ENCODE measurements around the gene EIF3C. TPM values are rescaled to one million over a fixed set of nuclear protein-coding genes. Genes with fewer than 3 reads are reported as not detected.
"Not testable (repeated sequence)": the region's sequence is repeated elsewhere in the genome, so short reads cannot be mapped to it uniquely, and the experiment has no call there.

EIF3C gene
- total RNA-seq, 1 experiment from 2014 or later, result 369 TPM

DNA sequence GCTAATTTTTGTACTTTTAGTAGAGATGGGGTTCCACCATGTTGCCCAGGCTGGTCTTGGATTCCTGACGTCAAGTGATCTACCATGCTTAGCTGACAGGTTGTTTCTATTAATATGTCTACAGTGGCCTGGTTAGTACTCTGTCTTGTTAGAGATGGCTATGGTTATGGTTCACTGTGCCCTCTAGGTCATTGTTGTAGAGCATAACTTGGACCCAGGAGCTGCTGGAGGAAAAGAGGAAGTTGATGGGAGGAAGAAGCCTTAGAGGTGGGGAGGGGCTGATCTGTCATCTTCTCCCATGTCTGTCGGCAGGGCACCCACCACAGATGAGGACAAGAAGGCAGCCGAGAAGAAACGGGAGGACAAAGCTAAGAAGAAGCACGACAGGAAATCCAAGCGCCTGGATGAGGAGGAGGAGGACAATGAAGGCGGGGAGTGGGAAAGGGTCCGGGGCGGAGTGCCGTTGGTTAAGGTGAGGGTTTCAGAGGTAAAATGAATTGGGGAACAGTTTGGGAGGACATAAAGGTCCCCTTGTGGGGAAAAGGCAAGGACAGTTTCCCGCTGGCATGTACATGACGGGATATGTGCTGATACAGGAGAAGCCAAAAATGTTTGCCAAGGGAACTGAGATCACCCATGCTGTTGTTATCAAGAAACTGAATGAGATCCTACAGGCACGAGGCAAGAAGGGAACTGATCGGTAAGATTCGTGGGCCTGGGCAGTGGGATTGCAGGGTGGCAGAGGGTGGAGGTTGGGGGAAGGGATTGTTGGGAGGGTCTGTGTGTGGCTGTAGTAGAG, 11.8 kb downstream of the EIF3C start:
- H3K27ac ChIP-seq (ENCODE audit: low read length); H2AFZ ChIP-seq (ENCODE audit: low read length); CTCF ChIA-PET; DNase-seq; H4K20me1 ChIP-seq (ENCODE audit: low read length); H3K4me3 ChIP-seq (ENCODE audit: low read length); H3F3A ChIP-seq (ENCODE audit: low read length, unreplicated experiment); H3K36me3 ChIP-seq (ENCODE audit: low read depth, low read length); intact Hi-C loops (cut with micrococcal nuclease); H3K27me3 ChIP-seq (ENCODE audit: low read length); H3K79me2 ChIP-seq (ENCODE audit: low read length); POLR2A ChIA-PET (ENCODE audit: unreplicated experiment); H3K9me3 ChIP-seq (ENCODE audit: low read length); H3K4me2 ChIP-seq (ENCODE audit: low read length); H3K4me1 ChIP-seq (ENCODE audit: insufficient read depth, low read length); H3K9me2 ChIP-seq (replicated peaks; ENCODE audit: low read length); H3K9ac ChIP-seq (ENCODE audit: low read length); ATAC-seq: not testable (repeated sequence)
- BruUV-seq (replicated peaks), result TSS peak; percentile 26

DNA sequence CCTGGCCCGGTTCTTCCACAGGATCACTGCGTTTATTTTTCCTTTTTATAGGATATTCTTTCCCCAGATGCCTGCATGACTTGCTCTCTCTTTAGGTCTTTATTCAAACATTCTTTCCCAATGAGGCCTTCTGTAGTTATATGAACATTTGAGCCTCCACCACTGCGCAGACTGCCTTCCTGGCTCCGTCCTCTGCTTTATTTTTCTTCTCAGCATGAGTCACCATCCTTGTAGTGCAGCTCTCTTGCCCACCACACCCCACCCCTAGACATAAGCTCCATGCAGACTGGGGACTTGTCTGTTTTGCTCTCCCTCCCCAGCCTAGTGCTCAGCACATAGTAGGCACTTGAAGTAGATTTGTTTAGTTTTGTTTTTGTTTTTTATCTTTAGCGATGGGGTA, 20.0 kb downstream of the EIF3C start:
- H3K9me3 ChIP-seq (ENCODE audit: low read length); H3K9me2 ChIP-seq (replicated peaks; ENCODE audit: low read length); DNase-seq; H3K36me3 ChIP-seq (ENCODE audit: low read depth, low read length); H3K4me3 ChIP-seq (ENCODE audit: low read length); H3K27ac ChIP-seq (ENCODE audit: low read length); H3K27me3 ChIP-seq (ENCODE audit: low read length); H3F3A ChIP-seq (ENCODE audit: low read length, unreplicated experiment); H3K4me1 ChIP-seq (ENCODE audit: insufficient read depth, low read length); H2AFZ ChIP-seq (ENCODE audit: low read length); H3K79me2 ChIP-seq (ENCODE audit: low read length); intact Hi-C loops (cut with micrococcal nuclease); CTCF ChIA-PET; H4K20me1 ChIP-seq (ENCODE audit: low read length); H3K9ac ChIP-seq (ENCODE audit: low read length); H3K4me2 ChIP-seq (ENCODE audit: low read length); POLR2A ChIA-PET (ENCODE audit: unreplicated experiment); BruUV-seq (replicated peaks): not testable (repeated sequence)
- ATAC-seq, result peak; percentile 77

DNA sequence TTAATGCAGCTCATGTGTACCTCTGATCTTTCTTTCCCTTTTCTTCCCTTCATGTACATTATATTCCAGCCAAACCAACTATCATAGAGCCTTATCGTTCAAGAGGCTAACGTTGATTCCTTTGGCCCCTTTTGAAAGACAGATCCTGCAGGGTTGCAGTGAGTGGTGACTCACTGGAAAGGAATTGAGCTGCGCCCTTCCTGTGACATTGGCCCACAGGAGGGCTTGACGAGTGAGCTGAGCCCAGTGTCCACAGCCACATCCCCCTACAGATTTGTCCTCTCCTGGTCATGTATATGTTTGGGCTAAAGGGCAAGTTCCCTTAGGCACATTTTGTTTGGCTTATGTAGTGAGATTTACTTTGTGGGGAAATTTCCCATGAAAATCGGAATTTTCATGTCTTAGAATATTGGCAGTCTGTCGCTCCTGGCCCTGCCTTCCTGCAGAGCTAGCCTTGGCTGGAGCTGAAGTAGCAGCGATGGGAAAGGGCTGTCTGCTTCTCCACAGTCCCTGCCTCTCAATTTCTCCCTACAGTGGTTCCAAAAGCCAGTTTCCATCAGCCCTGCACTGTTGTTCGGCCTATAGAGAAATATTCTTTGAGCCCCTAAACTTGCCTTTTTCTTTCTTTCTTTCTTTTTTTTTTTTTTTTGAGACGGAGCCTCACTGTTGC, 21.3 kb downstream of the EIF3C start:
- intact Hi-C loops (cut with micrococcal nuclease); H3F3A ChIP-seq (ENCODE audit: low read length, unreplicated experiment); H4K20me1 ChIP-seq (ENCODE audit: low read length); H3K9me2 ChIP-seq (replicated peaks; ENCODE audit: low read length); CTCF ChIA-PET; H3K4me1 ChIP-seq (ENCODE audit: insufficient read depth, low read length); H3K27ac ChIP-seq (ENCODE audit: low read length); H3K79me2 ChIP-seq (ENCODE audit: low read length); H3K27me3 ChIP-seq (ENCODE audit: low read length); H3K9ac ChIP-seq (ENCODE audit: low read length); H2AFZ ChIP-seq (ENCODE audit: low read length); H3K9me3 ChIP-seq (ENCODE audit: low read length); H3K36me3 ChIP-seq (ENCODE audit: low read depth, low read length); H3K4me2 ChIP-seq (ENCODE audit: low read length); POLR2A ChIA-PET (ENCODE audit: unreplicated experiment); BruUV-seq (replicated peaks); DNase-seq; H3K4me3 ChIP-seq (ENCODE audit: low read length): not testable (repeated sequence)
- ATAC-seq, result peak; percentile 91

DNA sequence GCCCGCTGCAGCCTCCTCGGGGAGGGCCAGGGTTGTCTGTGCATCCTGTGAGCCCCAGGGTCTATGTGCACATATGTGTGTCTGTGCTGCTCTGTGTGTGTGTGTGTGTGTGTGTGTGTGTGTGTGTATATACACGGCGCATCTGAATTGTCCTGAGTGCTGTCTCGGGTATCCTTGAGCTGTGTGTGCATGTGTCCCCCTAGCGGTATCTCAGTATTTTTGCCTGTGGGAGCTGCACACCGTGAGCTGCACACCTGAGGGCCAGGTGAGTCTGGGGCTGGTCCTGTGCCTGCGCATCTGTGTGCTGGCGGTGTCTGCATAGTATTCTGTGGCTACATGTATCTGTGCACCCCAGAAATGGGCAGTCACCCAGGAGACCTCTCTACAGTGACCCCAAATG, 28.5 kb downstream of the EIF3C start:
- H2AFZ ChIP-seq (ENCODE audit: low read length); H3K4me2 ChIP-seq (ENCODE audit: low read length); H3K9me3 ChIP-seq (ENCODE audit: low read length); H3K36me3 ChIP-seq (ENCODE audit: low read depth, low read length); H3K79me2 ChIP-seq (ENCODE audit: low read length); H3K9ac ChIP-seq (ENCODE audit: low read length); H3F3A ChIP-seq (ENCODE audit: low read length, unreplicated experiment); CTCF ChIA-PET; DNase-seq; H3K9me2 ChIP-seq (replicated peaks; ENCODE audit: low read length); H3K27ac ChIP-seq (ENCODE audit: low read length); POLR2A ChIA-PET (ENCODE audit: unreplicated experiment); H3K27me3 ChIP-seq (ENCODE audit: low read length); intact Hi-C loops (cut with micrococcal nuclease); H3K4me1 ChIP-seq (ENCODE audit: insufficient read depth, low read length); H4K20me1 ChIP-seq (ENCODE audit: low read length); BruUV-seq (replicated peaks); H3K4me3 ChIP-seq (ENCODE audit: low read length): not testable (repeated sequence)
- peak; percentile 55 for ATAC-seq

DNA sequence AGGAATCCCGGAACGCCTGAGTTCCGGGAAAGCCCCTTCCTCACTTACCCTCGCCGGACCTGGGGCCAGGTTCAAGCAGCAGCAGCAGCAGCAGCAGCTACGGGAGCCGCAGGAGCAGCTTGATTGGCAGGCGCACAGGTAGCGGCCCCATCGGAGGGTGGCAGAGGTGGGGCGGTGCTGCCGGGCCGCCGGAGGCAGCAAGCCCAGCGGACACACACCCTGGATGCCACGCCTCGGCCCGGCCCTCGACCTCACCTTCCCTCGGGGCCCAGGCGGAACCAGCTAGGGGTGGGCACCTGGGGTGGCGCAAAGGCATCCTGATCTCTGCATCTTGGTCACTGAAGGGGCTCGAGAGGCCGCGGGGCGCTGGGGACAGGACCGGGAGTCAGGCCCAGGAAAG, 29.4 kb downstream of the EIF3C start:
- DNase-seq; H3K4me2 ChIP-seq (ENCODE audit: low read length); H3K4me1 ChIP-seq (ENCODE audit: insufficient read depth, low read length); H3K36me3 ChIP-seq (ENCODE audit: low read depth, low read length); H3K9me3 ChIP-seq (ENCODE audit: low read length); CTCF ChIA-PET; H3K9ac ChIP-seq (ENCODE audit: low read length); H3K4me3 ChIP-seq (ENCODE audit: low read length); intact Hi-C loops (cut with micrococcal nuclease); H3F3A ChIP-seq (ENCODE audit: low read length, unreplicated experiment); H4K20me1 ChIP-seq (ENCODE audit: low read length); H3K27ac ChIP-seq (ENCODE audit: low read length); H3K27me3 ChIP-seq (ENCODE audit: low read length); H2AFZ ChIP-seq (ENCODE audit: low read length); H3K9me2 ChIP-seq (replicated peaks; ENCODE audit: low read length); BruUV-seq (replicated peaks); H3K79me2 ChIP-seq (ENCODE audit: low read length); POLR2A ChIA-PET (ENCODE audit: unreplicated experiment): not testable (repeated sequence)
- ATAC-seq, result peak; percentile 57

DNA sequence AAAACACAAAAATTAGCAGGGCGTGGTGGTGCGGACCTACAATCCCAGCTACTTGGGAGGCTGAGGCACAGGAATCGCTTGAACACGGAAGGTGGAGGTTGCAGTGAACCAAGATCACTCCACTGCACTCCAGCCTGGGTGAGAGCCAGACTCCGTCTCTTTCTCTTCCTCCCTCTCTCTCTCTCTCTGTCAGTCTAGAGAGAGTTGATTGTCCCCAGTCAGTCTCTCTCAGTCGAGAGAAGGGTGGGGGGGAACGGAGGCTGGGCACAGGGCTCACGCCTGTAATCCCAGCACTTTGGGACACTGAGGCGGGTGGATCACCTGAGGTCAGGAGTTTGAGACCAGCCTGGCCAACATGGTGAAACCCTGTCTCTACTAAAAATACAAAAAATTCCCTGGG, 30.0 kb downstream of the EIF3C start:
- ATAC-seq; BruUV-seq (replicated peaks): not testable (repeated sequence)

More for the DNA sequence above, 30.0 kb downstream of the EIF3C start:
- H3K27me3 ChIP-seq (ENCODE audit: low read length); H3K4me1 ChIP-seq (ENCODE audit: insufficient read depth, low read length); H3K79me2 ChIP-seq (ENCODE audit: low read length); DNase-seq; intact Hi-C loops (cut with micrococcal nuclease); POLR2A ChIA-PET (ENCODE audit: unreplicated experiment); H3K9me2 ChIP-seq (replicated peaks; ENCODE audit: low read length); H3K9me3 ChIP-seq (ENCODE audit: low read length); H3F3A ChIP-seq (ENCODE audit: low read length, unreplicated experiment); H2AFZ ChIP-seq (ENCODE audit: low read length); H3K9ac ChIP-seq (ENCODE audit: low read length); H3K36me3 ChIP-seq (ENCODE audit: low read depth, low read length); CTCF ChIA-PET; H3K4me3 ChIP-seq (ENCODE audit: low read length); H4K20me1 ChIP-seq (ENCODE audit: low read length); H3K27ac ChIP-seq (ENCODE audit: low read length); H3K4me2 ChIP-seq (ENCODE audit: low read length): not testable (repeated sequence)

Measured in PC-3 (cell line).